Heart left ventricle (tissue), 16 donors: ENCODE results near the gene SERPINI2. TPM values are rescaled to one million over a fixed set of nuclear protein-coding genes. Genes with fewer than 3 reads are reported as not detected.

Source experiments
- ATAC-seq, 4 donors: fragments of 200-7000 bp; cut with Tn5 transposase; one replicate each; pipeline ENCODE4 v1.9.1; 2020 to 2022; ENCODE audit warnings: moderate library complexity in 4 of 4, mild to moderate bottlenecking in 3 of 4, moderate number of reproducible peaks in 1 of 4
- DNase-seq, 5 donors: peaks; one replicate each; pipeline ENCODE4 v3.0.0-alpha.2; 2020
- H3K27ac ChIP-seq, 12 donors: fragments of 200-600 bp; sonication (generic) in 4 of 12; one replicate each; pipeline versions ENCODE4 v1.5.0 to v1.8.0; 2016 to 2022; ENCODE audit warnings: mild to moderate bottlenecking in 2 of 12
- H3K27me3 ChIP-seq, 9 donors: fragments of 200-600 bp; sonication (generic) in 2 of 9; one replicate each; pipeline versions ENCODE4 v1.5.1 to v1.8.0; 2016 to 2022; ENCODE audit warnings: mild to moderate bottlenecking in 3 of 9
- H3K36me3 ChIP-seq, 9 donors: fragments of 200-600 bp; sonication (generic) in 2 of 9; one replicate each; pipeline versions ENCODE4 v1.5.0 to v1.8.0; 2018 to 2022; ENCODE audit warnings: mild to moderate bottlenecking in 2 of 9
- H3K4me1 ChIP-seq, 12 donors: fragments of 200-600 bp; sonication (generic) in 4 of 12; one replicate each; pipeline versions ENCODE4 v1.5.0 to v1.8.0; 2016 to 2022; ENCODE audit warnings: mild to moderate bottlenecking in 3 of 12
- H3K4me3 ChIP-seq, 12 donors: fragments of 200-600 bp; sonication (generic) in 4 of 12; one replicate each; pipeline versions ENCODE4 v1.5.0 to v1.8.0; 2017 to 2022; ENCODE audit warnings: mild to moderate bottlenecking in 9 of 12, moderate library complexity in 4 of 12
- H3K9me3 ChIP-seq, 12 donors: fragments of 200-600 bp; sonication (generic) in 4 of 12; one replicate each; pipeline versions ENCODE4 v1.5.0 to v1.8.0; 2016 to 2022; ENCODE audit warnings: mild to moderate bottlenecking in 1 of 12
- POLR2A ChIP-seq, 2 donors: fragments of 450-650 bp; IDR thresholded peaks; one replicate each; pipeline ENCODE4 v1.6.1; 2017; ENCODE audit warnings: antibody characterized with exemption in 2 of 2, mild to moderate bottlenecking in 2 of 2, moderate library complexity in 2 of 2
- WGBS, 4 donors: extraction: QIAGEN DNeasy Blood & Tissue Kit in 2 of 4; methylation state at CpG; one replicate each; pipeline versions ENCODE4 v1.1.5 to v1.1.7; 2013 to 2018; 5-methylcytosine and 5-hydroxymethylcytosine counted together
- intact Hi-C, 10 donors: fragments of 100-400 bp; cut with DNase I; formaldehyde crosslinking; loops; one replicate each; pipeline versions ENCODE4 v1.11.1 to v1.14.2; 2022
- polyA plus RNA-seq, 2 donors: library from polyadenylated mRNA; stranded (reverse); fragments of 200-250 nt; gene quantifications; one replicate each; pipeline ENCODE4 v1.2.3, GENCODE V29; 2013
- total RNA-seq, 9 donors: library from RNA; depleted of rRNA in 2 of 9; stranded (reverse); fragments of >200 nt in 2 of 9; fragmentation: NEBNext Ultra II Directional in 3 of 9; extraction: Animal tissue kit (Norgen Biotek cat#: 25700) in 3 of 9; gene quantifications; one replicate each; pipeline versions ENCODE4 v1.1.0 to v1.2.4, GENCODE V29; 2016 to 2023
- TF ChIP-seq, protein P1 (sequence below), 12 donors: fragments of 200-600 bp; sonication (generic) in 4 of 12; IDR thresholded peaks; one replicate each; pipeline versions ENCODE4 v1.5.0 to v1.8.0; 2018 to 2022; ENCODE audit warnings: antibody characterized with exemption in 12 of 12, mild to moderate bottlenecking in 5 of 12
- donor health status: ischemic (EF 13 %, LVEDD 7.1; RV severe dilation, severe dysfunction).
- donor health status: healthy with polysubstance abuse.
- donor health status: DM: no; HTN: yes; CAD: no.
- donor health status: DM: no; HTN: no; CAD: no.
- donor health status: ischemic (EF 25% LVEDD 6.9; RV normal size, moderate dysfunction).
- donor health status: ischemic (EF 25% LVEDD 5.7; RV mildly dilated, moderate dysfunction).
- donor health status: healthy.
- donor health status: DM: yes; HTN: yes; CAD: no.
- donor health status: ischemic (EF 35%, LVEDD 5.7; RV mildly dilated, moderate dysfunction).
- donor health status: nonischemic (EF 11% LVEDD 7.7; RV severe dilation, severe dysfunction).
- donor health status: DM: yes; HTN: yes; CAD: no.
- donor health status: PGD.
- donor health status: ischemic (EF 29% LVEDD 5.4; RV normal size, mild dysfunction).
- donor health status: nonischemic (EF 23%, LVEDD 6.1; RV moderate dilation, normal function).

SERPINI2 gene
- total and polyA plus RNA-seq, 11 donors: 0.30 to 0.58 TPM; not detected in 9

DNA sequence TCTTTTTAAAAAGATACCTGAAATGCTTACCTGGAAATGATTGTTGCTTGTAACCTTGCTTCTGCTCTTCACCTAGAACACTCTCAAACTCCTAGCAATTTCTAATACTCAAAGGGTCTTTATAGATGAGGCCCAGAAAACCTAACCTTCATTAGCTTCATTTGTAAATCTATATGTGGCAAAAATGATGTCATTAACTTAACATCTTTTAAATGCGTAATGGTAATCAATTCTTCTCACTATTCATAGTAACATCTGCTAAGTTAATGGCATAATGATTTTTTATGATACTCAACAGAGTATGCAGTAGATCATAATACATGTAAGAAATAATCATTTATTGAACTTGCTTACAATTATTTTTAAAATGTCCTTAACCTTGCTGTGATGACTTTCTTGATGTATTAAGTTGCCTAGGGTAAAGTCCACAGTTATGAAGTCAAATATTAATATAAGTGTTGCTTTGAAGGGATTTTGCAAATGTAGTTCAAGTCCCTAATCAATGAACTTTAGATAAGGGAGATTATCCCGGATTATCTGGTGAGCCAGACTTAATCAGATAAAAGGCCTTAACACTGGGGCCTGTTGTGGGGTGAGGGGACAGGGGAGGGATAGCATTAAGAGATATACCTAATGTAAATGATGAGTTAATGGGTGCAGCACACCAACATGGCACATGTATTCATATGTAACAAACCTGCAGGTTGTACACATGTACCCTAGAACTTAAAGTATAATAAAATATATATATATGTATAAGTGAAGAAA lies 10.1 kb upstream of the SERPINI2 start:
- Histone ChIP-seq H3K4me1 (no peaks in the 10 kb centered on the region), H3K9me3 (peaks cover 0 to 21% (median 0%) of the 10 kb centered on the region in 12 donors), H3K27ac (no peak overlapping the region), H3K36me3 (no peaks in the 10 kb centered on the region), H3K4me3 (no peak overlapping the region), H3K27me3 (no peaks in the 10 kb centered on the region)
- TF ChIP-seq, protein P1, sequence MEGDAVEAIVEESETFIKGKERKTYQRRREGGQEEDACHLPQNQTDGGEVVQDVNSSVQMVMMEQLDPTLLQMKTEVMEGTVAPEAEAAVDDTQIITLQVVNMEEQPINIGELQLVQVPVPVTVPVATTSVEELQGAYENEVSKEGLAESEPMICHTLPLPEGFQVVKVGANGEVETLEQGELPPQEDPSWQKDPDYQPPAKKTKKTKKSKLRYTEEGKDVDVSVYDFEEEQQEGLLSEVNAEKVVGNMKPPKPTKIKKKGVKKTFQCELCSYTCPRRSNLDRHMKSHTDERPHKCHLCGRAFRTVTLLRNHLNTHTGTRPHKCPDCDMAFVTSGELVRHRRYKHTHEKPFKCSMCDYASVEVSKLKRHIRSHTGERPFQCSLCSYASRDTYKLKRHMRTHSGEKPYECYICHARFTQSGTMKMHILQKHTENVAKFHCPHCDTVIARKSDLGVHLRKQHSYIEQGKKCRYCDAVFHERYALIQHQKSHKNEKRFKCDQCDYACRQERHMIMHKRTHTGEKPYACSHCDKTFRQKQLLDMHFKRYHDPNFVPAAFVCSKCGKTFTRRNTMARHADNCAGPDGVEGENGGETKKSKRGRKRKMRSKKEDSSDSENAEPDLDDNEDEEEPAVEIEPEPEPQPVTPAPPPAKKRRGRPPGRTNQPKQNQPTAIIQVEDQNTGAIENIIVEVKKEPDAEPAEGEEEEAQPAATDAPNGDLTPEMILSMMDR (IDR thresholded peaks at IDR 0.05): no peak
- TF ChIP-seq POLR2A (IDR thresholded peaks at IDR 0.05): no peak
- 77 to 83% (median 80%) methylated on average over 2 of the region's 2 CpGs for WGBS, 4 donors
- intact Hi-C loops: no loop called here
- no peak for DNase-seq
- no peak for ATAC-seq

DNA sequence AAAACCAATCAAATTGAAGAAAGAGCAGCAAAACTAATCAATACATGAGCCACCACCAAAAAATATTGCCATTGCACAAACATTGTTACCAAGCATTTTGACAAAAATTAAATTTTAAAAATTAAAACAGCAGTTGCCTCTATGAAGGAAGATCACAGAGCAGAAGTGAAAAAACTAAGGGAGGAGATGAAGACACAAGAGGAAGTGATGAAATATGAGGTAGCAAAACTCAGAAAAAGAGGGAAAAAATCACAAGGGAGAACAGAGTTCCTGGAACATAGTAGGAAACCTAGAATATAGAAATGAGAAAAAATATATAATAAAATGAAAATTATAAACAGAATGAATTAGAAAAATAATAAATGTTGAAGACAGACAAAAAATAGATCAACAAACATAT lies 7.3 kb upstream of the SERPINI2 start:
- no peak for DNase-seq
- Histone ChIP-seq H3K9me3 (peaks cover 0 to 16% (median 0%) of the 10 kb centered on the region in 12 donors), H3K36me3 (no peaks in the 10 kb centered on the region), H3K27ac (no peak overlapping the region), H3K27me3 (no peaks in the 10 kb centered on the region), H3K4me3 (no peak overlapping the region), H3K4me1 (no peaks in the 10 kb centered on the region)
- intact Hi-C loops: no loop called here
- ATAC-seq: no peak
- TF ChIP-seq, protein P1 (IDR thresholded peaks at IDR 0.05): no peak
- TF ChIP-seq POLR2A (IDR thresholded peaks at IDR 0.05): no peak

- Histone ChIP-seq H3K27me3 (no peaks in the 10 kb centered on the region), H3K4me1 (no peaks in the 10 kb centered on the region), H3K4me3 (no peak overlapping the region), H3K36me3 (no peaks in the 10 kb centered on the region), H3K27ac (no peak overlapping the region), H3K9me3 (peaks cover 0 to 12% (median 0%) of the 10 kb centered on the region in 12 donors)
- intact Hi-C loops: no loop called here
- TF ChIP-seq, protein P1 (IDR thresholded peaks at IDR 0.05): no peak
- no peak for TF ChIP-seq POLR2A (IDR thresholded peaks at IDR 0.05)
- WGBS, 4 donors: 85 to 92% (median 88%) methylated on average over 2 of the region's 2 CpGs
- DNase-seq (no peak), ATAC-seq (no peak)
Measured at GRCh38 chr3:167480748-167481147, 6.9 kb upstream of the SERPINI2 start.

- Histone ChIP-seq H3K9me3 (no peaks in the 10 kb centered on the region), H3K36me3 (no peaks in the 10 kb centered on the region), H3K27ac (no peak overlapping the region), H3K27me3 (no peaks in the 10 kb centered on the region), H3K4me3 (no peak overlapping the region), H3K4me1 (no peaks in the 10 kb centered on the region)
- 63 to 78% (median 66%) methylated on average over 3 of the region's 3 CpGs for WGBS, 4 donors
- DNase-seq: no peak
- intact Hi-C loops: no loop called here
- ATAC-seq: no peak
- TF ChIP-seq POLR2A (IDR thresholded peaks at IDR 0.05): no peak
- TF ChIP-seq, protein P1 (IDR thresholded peaks at IDR 0.05): no peak
Measured at GRCh38 chr3:167469381-167469780, 4.5 kb downstream of the SERPINI2 start.
